B cell (primary cell): Measurements from ENCODE around the gene MATN1.

Experiments
- EZH2 ChIP-seq: IDR thresholded peaks from 2 replicates; pipeline ENCODE4 v1.6.1; 2012; ENCODE audit warnings: borderline replicate concordance, low read depth, mild to moderate bottlenecking, moderate library complexity, low read length; ENCODE audit not compliant: insufficient read depth, poor library complexity, severe bottlenecking
- TF ChIP-seq, protein P1 (sequence below): fragments of 200-600 bp; IDR thresholded peaks from one replicate; pipeline ENCODE4 v1.8.0; 2022; ENCODE audit warnings: antibody characterized with exemption, mild to moderate bottlenecking

GRCh38 chr1:30764939-30765555 lies 41.7 kb upstream of the MATN1 start:
- TF ChIP-seq, protein P1, sequence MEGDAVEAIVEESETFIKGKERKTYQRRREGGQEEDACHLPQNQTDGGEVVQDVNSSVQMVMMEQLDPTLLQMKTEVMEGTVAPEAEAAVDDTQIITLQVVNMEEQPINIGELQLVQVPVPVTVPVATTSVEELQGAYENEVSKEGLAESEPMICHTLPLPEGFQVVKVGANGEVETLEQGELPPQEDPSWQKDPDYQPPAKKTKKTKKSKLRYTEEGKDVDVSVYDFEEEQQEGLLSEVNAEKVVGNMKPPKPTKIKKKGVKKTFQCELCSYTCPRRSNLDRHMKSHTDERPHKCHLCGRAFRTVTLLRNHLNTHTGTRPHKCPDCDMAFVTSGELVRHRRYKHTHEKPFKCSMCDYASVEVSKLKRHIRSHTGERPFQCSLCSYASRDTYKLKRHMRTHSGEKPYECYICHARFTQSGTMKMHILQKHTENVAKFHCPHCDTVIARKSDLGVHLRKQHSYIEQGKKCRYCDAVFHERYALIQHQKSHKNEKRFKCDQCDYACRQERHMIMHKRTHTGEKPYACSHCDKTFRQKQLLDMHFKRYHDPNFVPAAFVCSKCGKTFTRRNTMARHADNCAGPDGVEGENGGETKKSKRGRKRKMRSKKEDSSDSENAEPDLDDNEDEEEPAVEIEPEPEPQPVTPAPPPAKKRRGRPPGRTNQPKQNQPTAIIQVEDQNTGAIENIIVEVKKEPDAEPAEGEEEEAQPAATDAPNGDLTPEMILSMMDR, result no peak
- TF ChIP-seq EZH2, result no peak
